Neural progenitor cell (in vitro differentiated cells): ENCODE measurements around the gene CCDC63. TPM values are rescaled to one million over a fixed set of nuclear protein-coding genes. Genes with fewer than 3 reads are reported as not detected.

Source experiments
- DNase-seq: peaks from one replicate; pipeline ENCODE4 v3.0.0-alpha.2; 2016; ENCODE audit warnings: low spot score
- H2AFZ ChIP-seq: fragments of 200-600 bp; sonication (generic); replicated peaks from 2 replicates; pipeline ENCODE4 v1.6.1; 2016; ENCODE audit warnings: antibody characterized with exemption
- H3F3A ChIP-seq: fragments of 200-600 bp; sonication (generic); 2 replicates; pipeline ENCODE4 v1.6.1; 2016; ENCODE audit warnings: antibody characterized with exemption, low read depth
- H3K27ac ChIP-seq: fragments of 200-600 bp; sonication (generic); 2 replicates; pipeline ENCODE4 v1.5.1; 2016; ENCODE audit warnings: mild to moderate bottlenecking
- H3K27me3 ChIP-seq: fragments of 200-600 bp; sonication (generic); 2 replicates; pipeline ENCODE4 v1.6.1; 2016; ENCODE audit warnings: mild to moderate bottlenecking, moderate library complexity
- H3K36me3 ChIP-seq: fragments of 200-600 bp; sonication (generic); 2 replicates; pipeline ENCODE4 v1.5.1; 2016
- H3K4me1 ChIP-seq: fragments of 200-600 bp; sonication (generic); 2 replicates; pipeline ENCODE4 v1.6.1; 2016; ENCODE audit warnings: mixed run types
- H3K4me2 ChIP-seq: fragments of 200-600 bp; sonication (generic); 2 replicates; pipeline ENCODE4 v1.6.1; 2016
- H3K4me3 ChIP-seq: fragments of 200-600 bp; sonication (generic); 2 replicates; pipeline ENCODE4 v1.5.1; 2016
- H3K79me2 ChIP-seq: fragments of 200-600 bp; sonication (generic); 2 replicates; pipeline ENCODE4 v1.6.1; 2016; ENCODE audit warnings: low read depth
- H3K9ac ChIP-seq: fragments of 200-600 bp; sonication (generic); 2 replicates; pipeline ENCODE4 v1.6.1; 2016
- H3K9me3 ChIP-seq: fragments of 200-600 bp; sonication (generic); 2 replicates; pipeline ENCODE4 v1.5.1; 2016; ENCODE audit warnings: low read depth
- H4K20me1 ChIP-seq: fragments of 200-600 bp; sonication (generic); 2 replicates; pipeline ENCODE4 v1.6.1; 2016; ENCODE audit warnings: low read depth
- H3K27ac Mint-ChIP-seq: 3 replicates; pipeline ENCODE4 v1.8.0; 2021; ENCODE audit warnings: mixed read lengths
- H3K27me3 Mint-ChIP-seq: 2 replicates; pipeline ENCODE4 v1.8.0; 2022; ENCODE audit warnings: low read depth, mild to moderate bottlenecking, inconsistent platforms, moderate library complexity, mixed read lengths; ENCODE audit not compliant: insufficient read depth
- H3K36me3 Mint-ChIP-seq: 3 replicates; pipeline ENCODE4 v1.8.0; 2021; ENCODE audit warnings: mixed read lengths
- H3K4me1 Mint-ChIP-seq: 3 replicates; pipeline ENCODE4 v1.8.0; 2021; ENCODE audit warnings: mixed read lengths
- H3K4me3 Mint-ChIP-seq: 3 replicates; pipeline ENCODE4 v1.8.0; 2021; ENCODE audit warnings: mild to moderate bottlenecking, moderate library complexity, mixed read lengths
- H3K9me3 Mint-ChIP-seq: 3 replicates; pipeline ENCODE4 v1.8.0; 2020; ENCODE audit warnings: mixed read lengths
- EZH2 ChIP-seq: fragments of 200-600 bp; sonication (generic); IDR thresholded peaks from 2 replicates; pipeline ENCODE4 v1.6.1; 2017; ENCODE audit warnings: antibody characterized with exemption, mild to moderate bottlenecking, moderate library complexity
- EZH2phosphoT487 ChIP-seq: fragments of 200-600 bp; sonication (generic); IDR thresholded peaks from 2 replicates; pipeline ENCODE4 v1.6.1; 2017; ENCODE audit warnings: antibody characterized with exemption
- total RNA-seq: library from RNA; depleted of rRNA; stranded (reverse); fragments of >200 nt; gene quantifications from 2 replicates; pipeline ENCODE4 v1.2.3, GENCODE V29; 2015; ENCODE audit warnings: low replicate concordance
- TF ChIP-seq, protein P1 (sequence below): fragments of 200-600 bp; sonication (generic); IDR thresholded peaks from 2 replicates; pipeline ENCODE4 v1.5.1; 2017; ENCODE audit warnings: antibody characterized with exemption, mild to moderate bottlenecking

The CCDC63 gene
- total RNA-seq, 1 donor from 2014 or later, result 0.24 TPM

DNA sequence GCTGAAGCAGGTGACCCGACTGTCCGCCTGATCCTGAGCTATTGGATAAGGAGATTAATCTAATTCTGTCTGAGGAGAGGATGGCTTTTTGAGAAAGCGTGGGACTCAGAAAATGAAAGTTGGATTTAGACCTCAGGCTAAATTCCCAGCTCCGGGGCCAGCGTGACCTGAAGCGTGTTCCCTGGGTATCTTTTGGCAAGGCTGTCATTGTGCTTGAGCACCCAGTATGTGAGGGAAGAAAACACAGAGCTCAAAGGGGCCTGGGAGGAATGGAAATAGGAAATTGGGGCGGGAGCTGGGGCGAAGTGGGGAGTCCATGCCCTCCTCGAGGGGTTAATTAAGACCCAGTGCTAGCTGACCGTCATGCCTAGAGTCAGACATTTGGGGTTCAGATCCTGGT lies 17.5 kb upstream of the CCDC63 start:
- H3K4me3 Mint-ChIP-seq, result no peak overlapping the region
- H3K9me3 Mint-ChIP-seq, result no peaks in the 10 kb centered on the region
- Histone ChIP-seq H2AFZ (no peak overlapping the region), H3K4me1 (no peaks in the 10 kb centered on the region), H3K4me3 (no peak overlapping the region), H4K20me1 (no peaks in the 10 kb centered on the region), H3K9me3 (no peaks in the 10 kb centered on the region), H3K4me2 (no peak overlapping the region), H3K36me3 (no peaks in the 10 kb centered on the region), H3F3A (no peaks in the 10 kb centered on the region), H3K27ac (no peak overlapping the region), H3K9ac (no peak overlapping the region), H3K27me3 (no peaks in the 10 kb centered on the region), H3K79me2 (no peaks in the 10 kb centered on the region)
- H3K27ac Mint-ChIP-seq, result peak overlapping the region; percentile 47
- H3K4me1 Mint-ChIP-seq, result peaks cover 17% of the 10 kb centered on the region
- DNase-seq, result no peak
- H3K27me3 Mint-ChIP-seq, result peaks cover 7% of the 10 kb centered on the region
- no peak for TF ChIP-seq EZH2
- no peak for TF ChIP-seq EZH2phosphoT487
- TF ChIP-seq, protein P1, sequence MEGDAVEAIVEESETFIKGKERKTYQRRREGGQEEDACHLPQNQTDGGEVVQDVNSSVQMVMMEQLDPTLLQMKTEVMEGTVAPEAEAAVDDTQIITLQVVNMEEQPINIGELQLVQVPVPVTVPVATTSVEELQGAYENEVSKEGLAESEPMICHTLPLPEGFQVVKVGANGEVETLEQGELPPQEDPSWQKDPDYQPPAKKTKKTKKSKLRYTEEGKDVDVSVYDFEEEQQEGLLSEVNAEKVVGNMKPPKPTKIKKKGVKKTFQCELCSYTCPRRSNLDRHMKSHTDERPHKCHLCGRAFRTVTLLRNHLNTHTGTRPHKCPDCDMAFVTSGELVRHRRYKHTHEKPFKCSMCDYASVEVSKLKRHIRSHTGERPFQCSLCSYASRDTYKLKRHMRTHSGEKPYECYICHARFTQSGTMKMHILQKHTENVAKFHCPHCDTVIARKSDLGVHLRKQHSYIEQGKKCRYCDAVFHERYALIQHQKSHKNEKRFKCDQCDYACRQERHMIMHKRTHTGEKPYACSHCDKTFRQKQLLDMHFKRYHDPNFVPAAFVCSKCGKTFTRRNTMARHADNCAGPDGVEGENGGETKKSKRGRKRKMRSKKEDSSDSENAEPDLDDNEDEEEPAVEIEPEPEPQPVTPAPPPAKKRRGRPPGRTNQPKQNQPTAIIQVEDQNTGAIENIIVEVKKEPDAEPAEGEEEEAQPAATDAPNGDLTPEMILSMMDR, result no peak
- no peaks in the 10 kb centered on the region for H3K36me3 Mint-ChIP-seq

DNA sequence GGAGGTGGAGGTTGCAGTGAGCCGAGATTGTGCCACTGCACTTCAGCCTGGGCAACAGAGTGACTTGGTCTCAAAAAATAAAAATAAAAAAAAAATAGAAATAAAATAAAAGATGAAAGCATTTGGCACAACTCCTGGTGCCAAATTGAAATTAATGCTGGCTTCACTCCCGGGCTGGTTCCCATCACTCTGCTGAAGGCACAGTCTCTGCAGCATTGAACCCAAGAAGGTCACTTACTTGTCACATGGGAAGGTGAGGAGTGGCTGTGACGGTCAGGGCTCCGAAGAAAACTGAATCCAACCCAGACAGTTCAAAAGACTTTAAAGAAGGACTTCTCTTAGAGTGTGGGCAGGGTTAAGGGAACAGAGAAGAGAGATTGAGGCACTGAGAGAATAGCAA lies 10.5 kb upstream of the CCDC63 start:
- no peaks in the 10 kb centered on the region for H3K79me2 ChIP-seq
- H3K4me2 ChIP-seq, result no peak overlapping the region
- Mint-ChIP-seq H3K27ac (no peak overlapping the region), H3K9me3 (no peaks in the 10 kb centered on the region), H3K36me3 (no peaks in the 10 kb centered on the region), H3K27me3 (peaks cover 8% of the 10 kb centered on the region), H3K4me3 (no peak overlapping the region), H3K4me1 (no peaks in the 10 kb centered on the region)
- no peak overlapping the region for H2AFZ ChIP-seq
- no peak overlapping the region for H3K27ac ChIP-seq
- no peak for TF ChIP-seq EZH2
- TF ChIP-seq, protein P1, result no peak
- TF ChIP-seq EZH2phosphoT487, result no peak
- H3K36me3 ChIP-seq, result no peaks in the 10 kb centered on the region
- H4K20me1 ChIP-seq, result no peaks in the 10 kb centered on the region
- no peaks in the 10 kb centered on the region for H3F3A ChIP-seq
- DNase-seq, result no peak
- no peak overlapping the region for H3K4me3 ChIP-seq
- no peaks in the 10 kb centered on the region for H3K9me3 ChIP-seq
- H3K4me1 ChIP-seq, result no peaks in the 10 kb centered on the region
- no peaks in the 10 kb centered on the region for H3K27me3 ChIP-seq
- no peak overlapping the region for H3K9ac ChIP-seq

DNA sequence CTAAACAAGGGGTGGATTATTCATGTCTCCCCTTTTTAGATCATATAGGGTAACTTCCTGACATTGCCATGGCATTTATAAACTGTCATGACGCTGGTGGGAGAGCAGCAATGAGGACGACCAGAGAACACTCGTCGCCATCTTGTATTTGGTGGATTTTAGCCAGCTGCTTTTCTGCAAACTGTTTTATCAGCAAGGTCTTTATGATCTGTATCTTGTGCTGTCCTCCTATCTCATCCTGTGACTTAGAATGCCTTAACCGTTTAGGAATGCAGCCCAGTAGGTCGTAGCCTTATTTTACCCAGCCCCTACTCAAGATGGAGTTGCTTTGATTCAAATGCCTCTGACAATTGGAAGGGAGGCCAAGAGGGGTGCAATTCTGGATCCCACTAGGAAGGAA lies 5.8 kb upstream of the CCDC63 start:
- H3K9me3 Mint-ChIP-seq, result no peaks in the 10 kb centered on the region
- Histone ChIP-seq H2AFZ (no peak overlapping the region), H3K36me3 (no peaks in the 10 kb centered on the region)

More for the DNA sequence above, 5.8 kb upstream of the CCDC63 start:
- no peaks in the 10 kb centered on the region for H3K4me1 Mint-ChIP-seq
- no peak for TF ChIP-seq EZH2phosphoT487
- TF ChIP-seq, protein P1, result no peak
- no peak for TF ChIP-seq EZH2
- DNase-seq, result no peak
- H3K27me3 ChIP-seq, result no peaks in the 10 kb centered on the region
- H3F3A ChIP-seq, result peaks cover 7% of the 10 kb centered on the region
- no peak overlapping the region for H3K4me2 ChIP-seq
- H3K4me1 ChIP-seq, result no peaks in the 10 kb centered on the region
- H3K36me3 Mint-ChIP-seq, result no peaks in the 10 kb centered on the region
- H3K79me2 ChIP-seq, result no peaks in the 10 kb centered on the region
- no peaks in the 10 kb centered on the region for H3K9me3 ChIP-seq
- H3K9ac ChIP-seq, result no peak overlapping the region
- peaks cover 11% of the 10 kb centered on the region for H3K27me3 Mint-ChIP-seq
- H3K27ac ChIP-seq, result no peak overlapping the region
- H3K4me3 ChIP-seq, result no peak overlapping the region
- H3K4me3 Mint-ChIP-seq, result no peak overlapping the region
- H3K27ac Mint-ChIP-seq, result no peak overlapping the region
- no peaks in the 10 kb centered on the region for H4K20me1 ChIP-seq
